ENCODE measurements around the gene NRCAM. TPM values are rescaled to one million over a fixed set of nuclear protein-coding genes. Genes with fewer than 3 reads are reported as not detected.

NRCAM gene
- polyA plus RNA-seq, 3 donors: not detected

DNA sequence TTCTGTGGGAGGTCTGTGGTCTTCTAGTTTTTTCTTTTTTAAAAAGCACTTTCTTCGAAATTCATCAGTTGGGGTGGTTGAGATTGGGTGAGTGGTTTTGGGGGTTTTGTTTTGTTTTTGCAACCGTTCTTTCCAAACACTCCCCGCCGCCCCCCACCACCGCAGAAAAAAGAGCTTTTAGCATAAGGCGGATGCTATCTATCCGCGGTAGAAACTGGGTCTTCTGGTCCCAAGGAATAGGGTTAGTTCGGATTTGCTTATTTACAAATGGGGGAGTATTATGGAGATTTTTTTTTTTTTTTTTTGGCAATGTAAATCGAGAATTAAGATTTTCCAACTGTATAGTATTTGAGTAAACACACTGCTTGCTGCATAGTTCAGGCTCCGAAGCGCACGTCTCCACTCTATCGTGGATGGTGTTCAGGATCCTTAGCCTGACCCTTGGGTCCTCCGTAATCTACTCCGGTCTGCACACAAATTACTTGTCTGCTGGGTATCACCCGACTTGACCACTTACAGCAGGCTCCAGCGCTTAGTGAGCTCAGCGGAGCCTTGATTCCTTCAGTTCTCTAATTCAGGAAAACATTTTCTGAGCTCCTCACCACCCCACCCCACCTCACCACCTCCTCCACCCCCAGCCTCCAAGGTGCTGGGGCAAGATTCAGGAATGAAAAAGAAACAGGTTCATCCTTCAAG, 757 bp upstream of the NRCAM start:
- no peak overlapping the region for H3K4me2 ChIP-seq (replicated peaks; ENCODE audit: extremely low read depth, low read length, poor library complexity, severe bottlenecking)
- 14% methylated on average over 9 of the region's 19 CpGs for WGBS (ENCODE audit: insufficient coverage)

DNA sequence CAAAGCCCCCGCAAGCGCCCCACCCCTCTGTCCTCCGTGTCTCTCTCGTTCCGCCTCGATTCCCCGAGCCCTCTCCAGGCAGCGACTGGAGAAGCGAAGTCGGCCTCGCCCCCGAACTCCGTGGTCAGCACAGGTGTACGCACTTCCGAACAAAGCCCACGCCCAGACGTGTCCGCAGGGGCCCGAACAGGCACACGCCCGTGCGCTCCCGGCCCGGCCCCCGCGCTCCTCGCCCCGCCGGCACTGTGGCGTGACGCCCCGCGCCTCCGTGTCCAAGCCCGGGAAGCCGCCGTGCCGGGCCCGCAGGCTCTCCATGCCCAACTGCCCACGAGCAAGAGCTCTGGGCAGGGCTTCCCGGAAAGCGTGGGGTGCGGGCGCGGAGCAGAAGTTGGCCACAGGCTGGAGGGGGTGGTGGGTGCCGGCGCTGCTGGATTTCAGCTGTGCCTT, 662 bp downstream of the NRCAM start:
- H3K36me3 Mint-ChIP-seq: peaks cover 0 to 3% of the 10 kb centered on the region in 2 donors
- no peaks in the 10 kb centered on the region for H3K36me3 ChIP-seq (replicated peaks in 1 of 2; ENCODE audit: control insufficient read depth in 1 of 2, insufficient read depth in 2 of 2, low read length in 2 of 2)
- H3K4me3 ChIP-seq (replicated peaks in 1 of 3; ENCODE audit: low read depth in 2 of 3, low read length in 3 of 3): peak overlapping the region in 1 of 3 experiments; percentile 36
- peaks cover 8% of the 10 kb centered on the region for H3K4me1 Mint-ChIP-seq
- TF ChIP-seq CTCF (IDR thresholded peaks at IDR 0.05): no peak
- H3K27me3 ChIP-seq (ENCODE audit: control insufficient read depth in 2 of 2, insufficient read depth in 2 of 2, low read length in 2 of 2): peaks cover 62 to 87% of the 10 kb centered on the region in 2 donors
- no peaks in the 10 kb centered on the region for H3K79me2 ChIP-seq (ENCODE audit: insufficient read depth, low read length)
- intact Hi-C loops (cut with micrococcal nuclease): no loop called here
- peaks cover 0 to 19% of the 10 kb centered on the region in 2 donors for H3K9me3 ChIP-seq (replicated peaks in 1 of 2; ENCODE audit: control insufficient read depth in 1 of 2, insufficient read depth in 1 of 2, low read length in 2 of 2)
- H3K4me1 ChIP-seq (ENCODE audit: control insufficient read depth in 1 of 2, insufficient read depth in 2 of 2, low read length in 2 of 2): peaks cover 7 to 17% of the 10 kb centered on the region in 2 donors
- peak overlapping the region; percentile 47 for H2AFZ ChIP-seq (ENCODE audit: insufficient read depth, low read depth, low read length, poor library complexity, severe bottlenecking)
- peak overlapping the region; percentile 50 for H3K4me2 ChIP-seq (replicated peaks; ENCODE audit: extremely low read depth, low read length, poor library complexity, severe bottlenecking)
- no peak overlapping the region for H3K27ac Mint-ChIP-seq
- DNase-seq: no peak
- no peak overlapping the region for H3K27ac ChIP-seq (ENCODE audit: low read depth in 1 of 2, low read length in 2 of 2)
- H3K27me3 Mint-ChIP-seq (ENCODE audit: low read depth in 3 of 3): peaks cover 75 to 90% (median 85%) of the 10 kb centered on the region in 3 donors
- WGBS (ENCODE audit: insufficient coverage): under 1% methylated on average over 47 of the region's 47 CpGs
- no peak overlapping the region for H3K9ac ChIP-seq (ENCODE audit: insufficient read depth, low read length, poor library complexity, severe bottlenecking)
- peak overlapping the region in 1 of 2 donors; percentile 77 for H3K4me3 Mint-ChIP-seq
- no peaks in the 10 kb centered on the region for H4K20me1 ChIP-seq (ENCODE audit: insufficient read depth, low read length)
- H3K9me3 Mint-ChIP-seq: peaks cover 0 to 4% (median 2%) of the 10 kb centered on the region in 7 donors

More for the DNA sequence above, 757 bp upstream of the NRCAM start:
- H4K20me1 ChIP-seq (ENCODE audit: insufficient read depth, low read length): no peaks in the 10 kb centered on the region
- no peak overlapping the region for H3K9ac ChIP-seq (ENCODE audit: insufficient read depth, low read length, poor library complexity, severe bottlenecking)
- Mint-ChIP-seq H3K36me3 (peaks cover 0 to 3% of the 10 kb centered on the region in 2 donors), H3K4me1 (peaks cover 8% of the 10 kb centered on the region), H3K27me3 (ENCODE audit: low read depth in 3 of 3) (peaks cover 69 to 89% (median 79%) of the 10 kb centered on the region in 3 donors), H3K9me3 (peaks cover 0 to 4% (median 2%) of the 10 kb centered on the region in 7 donors), H3K4me3 (peak overlapping the region; percentile 1 to 74), H3K27ac (no peak overlapping the region)
- H3K4me3 ChIP-seq (replicated peaks in 1 of 3; ENCODE audit: low read depth in 2 of 3, low read length in 3 of 3): no peak overlapping the region
- no peak overlapping the region for H3K27ac ChIP-seq (ENCODE audit: low read depth in 1 of 2, low read length in 2 of 2)
- H3K79me2 ChIP-seq (ENCODE audit: insufficient read depth, low read length): no peaks in the 10 kb centered on the region
- TF ChIP-seq CTCF (IDR thresholded peaks at IDR 0.05): no peak
- intact Hi-C loops (cut with micrococcal nuclease): no loop called here
- H3K27me3 ChIP-seq (ENCODE audit: control insufficient read depth in 2 of 2, insufficient read depth in 2 of 2, low read length in 2 of 2): peaks cover 65 to 81% of the 10 kb centered on the region in 2 donors
- peaks cover 0 to 19% of the 10 kb centered on the region in 2 donors for H3K9me3 ChIP-seq (replicated peaks in 1 of 2; ENCODE audit: control insufficient read depth in 1 of 2, insufficient read depth in 1 of 2, low read length in 2 of 2)
- peaks cover 7 to 17% of the 10 kb centered on the region in 2 donors for H3K4me1 ChIP-seq (ENCODE audit: control insufficient read depth in 1 of 2, insufficient read depth in 2 of 2, low read length in 2 of 2)
- DNase-seq: no peak
- no peaks in the 10 kb centered on the region for H3K36me3 ChIP-seq (replicated peaks in 1 of 2; ENCODE audit: control insufficient read depth in 1 of 2, insufficient read depth in 2 of 2, low read length in 2 of 2)
- H2AFZ ChIP-seq (ENCODE audit: insufficient read depth, low read depth, low read length, poor library complexity, severe bottlenecking): no peak overlapping the region

Data from CD14-positive monocyte (primary cell).